ENCODE results near the gene ISCA2.

- TF ChIP-seq, protein P1, sequence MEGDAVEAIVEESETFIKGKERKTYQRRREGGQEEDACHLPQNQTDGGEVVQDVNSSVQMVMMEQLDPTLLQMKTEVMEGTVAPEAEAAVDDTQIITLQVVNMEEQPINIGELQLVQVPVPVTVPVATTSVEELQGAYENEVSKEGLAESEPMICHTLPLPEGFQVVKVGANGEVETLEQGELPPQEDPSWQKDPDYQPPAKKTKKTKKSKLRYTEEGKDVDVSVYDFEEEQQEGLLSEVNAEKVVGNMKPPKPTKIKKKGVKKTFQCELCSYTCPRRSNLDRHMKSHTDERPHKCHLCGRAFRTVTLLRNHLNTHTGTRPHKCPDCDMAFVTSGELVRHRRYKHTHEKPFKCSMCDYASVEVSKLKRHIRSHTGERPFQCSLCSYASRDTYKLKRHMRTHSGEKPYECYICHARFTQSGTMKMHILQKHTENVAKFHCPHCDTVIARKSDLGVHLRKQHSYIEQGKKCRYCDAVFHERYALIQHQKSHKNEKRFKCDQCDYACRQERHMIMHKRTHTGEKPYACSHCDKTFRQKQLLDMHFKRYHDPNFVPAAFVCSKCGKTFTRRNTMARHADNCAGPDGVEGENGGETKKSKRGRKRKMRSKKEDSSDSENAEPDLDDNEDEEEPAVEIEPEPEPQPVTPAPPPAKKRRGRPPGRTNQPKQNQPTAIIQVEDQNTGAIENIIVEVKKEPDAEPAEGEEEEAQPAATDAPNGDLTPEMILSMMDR (IDR thresholded peaks at IDR 0.05; ENCODE audit: insufficient read depth, low read length, poor library complexity, severe bottlenecking): no peak
- TF ChIP-seq EZH2phosphoT487 (conservative IDR thresholded peaks at IDR 0.05; ENCODE audit: low read length): no peak
Measured at GRCh38 chr14:74511966-74512830, 18.6 kb downstream of the ISCA2 start.
